HG03139 (cell line): ENCODE data around the gene AGXT2.
A peak's percentile ranks its signal among the peaks of the same experiment; 100 is the strongest.

ENCODE experiments used
- ATAC-seq: cut with Tn5 transposase; IDR thresholded peaks from one replicate; pipeline ENCODE4 v1.9.1; 2021; ENCODE audit not compliant: unreplicated experiment

AGXT2 gene

DNA sequence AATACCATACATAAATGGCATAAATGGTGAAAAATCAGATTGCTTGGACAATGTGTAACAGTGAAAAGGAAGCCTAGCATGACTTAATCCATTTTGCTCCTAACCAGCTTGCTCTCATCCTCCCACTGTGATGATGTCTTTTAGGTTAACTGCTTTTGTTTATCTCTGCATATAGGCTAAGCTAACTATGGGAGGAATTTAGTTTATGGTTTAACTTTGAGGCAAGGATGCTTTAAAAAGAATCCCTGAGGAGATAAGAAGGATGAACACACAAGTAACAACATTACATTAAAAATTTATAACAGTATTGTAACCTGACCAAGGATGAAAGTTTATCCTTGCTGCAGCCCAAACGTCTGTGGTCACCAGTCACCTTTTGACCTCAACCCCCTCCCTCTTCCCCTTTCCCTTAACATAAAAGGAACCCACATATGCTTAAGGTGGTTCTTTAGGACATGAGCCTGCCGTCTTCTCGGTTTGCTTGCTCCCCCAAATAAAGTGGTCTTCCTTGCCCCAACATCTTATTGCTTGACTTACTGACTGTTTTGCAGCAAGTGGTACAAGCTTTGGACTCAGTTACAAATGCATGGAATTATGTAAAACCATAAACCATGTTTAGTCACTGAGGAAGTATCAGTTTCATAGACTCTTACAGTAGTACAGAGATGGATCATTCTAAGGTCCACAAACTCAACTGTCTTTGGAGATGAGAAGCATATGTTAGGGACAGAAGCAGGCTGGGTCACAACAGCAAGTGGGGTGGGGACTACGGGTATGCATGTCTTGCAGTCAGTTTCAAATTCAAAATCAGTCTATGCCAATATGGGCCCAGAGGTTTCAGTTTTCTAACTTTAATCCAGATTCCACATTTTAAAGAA, 31.3 kb downstream of the AGXT2 start:
- ATAC-seq, result peak; percentile 85

DNA sequence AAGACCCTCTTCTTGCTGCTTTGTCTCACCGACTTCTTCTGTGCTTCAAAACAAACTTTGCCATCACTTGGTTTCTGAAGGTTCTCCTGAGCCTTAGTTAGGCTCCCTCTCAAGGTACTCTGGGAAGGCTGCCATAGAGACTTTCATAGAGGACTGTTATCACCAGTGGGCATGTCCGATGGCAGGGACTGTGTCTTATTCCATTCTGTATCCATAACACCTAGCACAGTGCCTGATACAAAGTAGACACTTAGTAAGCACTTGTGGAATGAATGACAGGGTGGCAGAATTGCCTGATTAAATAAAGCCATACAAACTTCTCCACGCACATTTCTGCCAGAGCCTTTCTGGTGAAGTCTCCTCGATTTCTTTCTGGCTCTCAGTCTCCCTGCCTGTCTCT, 32.7 kb downstream of the AGXT2 start:
- ATAC-seq, result no peak

DNA sequence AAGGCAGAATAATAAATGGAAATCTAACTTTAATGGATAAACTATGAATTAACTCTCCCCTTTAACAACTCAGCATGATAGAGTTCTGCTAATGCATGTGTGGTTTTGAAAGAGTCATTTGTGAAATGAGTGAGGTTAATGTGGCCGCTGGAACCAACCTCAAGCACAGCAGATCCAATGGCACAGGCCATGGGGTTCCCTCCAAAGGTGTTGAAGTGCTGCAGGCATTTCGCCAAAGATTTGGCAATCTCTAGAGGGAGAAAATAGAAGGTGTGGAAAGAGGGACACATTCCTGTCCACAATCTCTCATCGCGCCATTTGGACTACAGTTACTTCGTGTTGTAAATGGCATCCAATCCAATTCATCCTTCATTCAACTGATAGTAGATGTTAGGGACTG, 35.0 kb downstream of the AGXT2 start:
- no peak for ATAC-seq

DNA sequence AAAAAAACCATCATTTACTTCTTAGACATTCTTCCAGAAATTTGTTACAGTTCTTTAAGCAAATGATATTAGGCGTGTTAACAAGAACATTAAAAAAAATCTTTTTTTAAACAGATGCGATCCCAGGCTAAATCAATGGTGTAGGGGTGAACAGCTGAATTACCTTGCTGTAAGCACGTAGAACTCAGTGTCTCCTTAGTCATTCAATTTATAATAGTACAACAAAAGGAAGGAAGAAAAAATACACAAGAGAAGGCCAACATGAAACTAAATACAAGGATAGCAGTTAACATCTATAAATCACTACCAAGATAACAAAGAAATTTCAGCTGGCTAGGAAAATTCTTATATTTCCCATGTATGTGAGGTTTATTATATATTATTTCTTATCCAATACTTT, 35.4 kb downstream of the AGXT2 start:
- ATAC-seq, result no peak

DNA sequence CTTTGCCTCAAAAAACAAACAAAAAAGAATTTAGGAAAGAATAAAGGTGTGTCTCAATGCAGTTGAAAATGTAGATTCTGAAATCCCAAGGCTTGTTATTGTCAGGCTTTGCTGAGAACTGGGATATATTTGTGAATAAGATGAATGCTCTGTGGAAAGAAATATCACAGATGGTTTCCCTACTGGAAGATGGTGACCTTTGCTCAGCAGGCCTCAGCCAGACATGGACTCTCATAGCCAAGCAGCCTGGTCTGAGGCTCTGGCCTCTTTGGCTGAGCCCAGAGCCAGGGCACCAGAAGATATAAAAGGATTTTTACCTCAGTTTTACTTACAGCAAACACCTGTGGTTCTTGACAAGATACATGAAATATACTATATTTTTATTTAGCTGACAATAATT, 37.1 kb downstream of the AGXT2 start:
- ATAC-seq, result no peak

DNA sequence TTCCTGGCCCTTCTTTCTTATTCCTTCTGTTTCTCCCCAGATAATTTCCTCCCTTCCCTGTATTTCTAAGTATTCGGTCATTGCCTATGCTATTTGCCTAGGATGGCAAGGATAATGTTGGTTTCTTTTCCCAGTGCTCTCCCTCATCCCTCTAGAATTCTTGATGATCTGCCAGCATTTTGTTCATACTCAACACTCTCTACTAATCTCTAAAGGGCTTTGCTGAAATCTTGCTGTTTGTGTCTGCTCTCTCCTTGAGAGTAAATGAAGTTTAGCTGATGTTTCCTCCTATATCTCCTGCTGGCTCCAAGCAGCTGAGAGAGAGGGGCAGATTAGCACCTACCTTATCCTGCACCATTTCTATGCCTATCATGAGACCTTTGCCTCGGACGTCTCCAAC, 38.1 kb downstream of the AGXT2 start:
- ATAC-seq, result no peak

DNA sequence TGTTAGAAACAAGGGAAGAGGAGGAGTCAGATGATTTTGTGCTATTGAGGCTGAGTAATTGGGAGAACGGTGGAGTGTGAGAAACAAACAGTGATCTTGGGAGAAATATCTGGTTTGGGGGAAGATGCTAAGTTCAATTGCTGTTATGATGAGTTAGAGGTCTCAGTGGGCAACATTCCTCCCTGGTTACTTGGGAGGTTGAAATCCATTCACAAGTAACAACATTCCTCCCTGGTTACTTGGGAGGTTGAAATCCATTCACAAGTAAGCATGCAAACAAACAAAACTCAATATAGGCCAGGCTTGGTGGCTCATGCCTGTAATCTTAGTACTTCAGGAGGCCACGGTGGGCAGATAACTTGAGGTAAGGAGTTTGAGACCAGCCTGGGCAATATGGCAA, 38.7 kb downstream of the AGXT2 start:
- no peak for ATAC-seq

DNA sequence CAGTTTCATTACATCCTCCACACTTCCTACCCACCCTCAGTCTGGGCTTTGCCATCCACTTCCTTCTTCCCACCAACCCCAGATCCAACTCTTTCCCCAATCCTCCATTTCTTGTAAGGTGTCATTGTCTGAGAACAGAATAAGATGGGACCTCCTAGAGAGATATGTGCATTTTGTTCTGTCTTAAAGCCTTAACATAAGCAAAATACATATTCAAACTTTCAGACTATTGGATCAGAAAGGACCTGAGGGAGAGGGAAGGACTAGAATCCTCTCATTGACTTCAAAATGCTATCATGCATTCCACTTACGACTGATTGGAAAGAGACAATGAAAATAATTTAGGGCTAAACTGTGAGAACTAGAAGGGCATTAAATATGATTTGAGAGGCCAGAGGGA, 43.0 kb downstream of the AGXT2 start:
- no peak for ATAC-seq

DNA sequence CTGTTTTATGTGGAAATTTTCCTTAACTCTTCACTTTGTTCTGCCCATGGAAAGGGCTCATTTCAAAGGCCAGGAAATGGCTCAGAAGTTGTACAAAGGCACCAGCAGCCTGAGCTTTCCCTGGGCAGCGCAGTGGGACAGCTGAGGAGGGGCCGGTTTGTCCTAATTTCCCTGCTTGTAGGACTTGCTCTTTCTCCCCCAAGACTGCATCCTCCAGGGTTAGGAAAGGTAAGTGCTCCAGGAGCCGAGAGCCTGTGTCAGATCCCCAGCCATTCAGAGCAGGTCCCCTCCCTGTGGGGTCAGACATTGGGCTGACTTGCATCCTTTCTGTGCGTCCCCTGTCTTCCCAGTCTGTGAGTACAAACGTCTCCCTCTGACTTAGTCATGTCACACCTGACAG, 43.5 kb downstream of the AGXT2 start:
- ATAC-seq, result no peak

DNA sequence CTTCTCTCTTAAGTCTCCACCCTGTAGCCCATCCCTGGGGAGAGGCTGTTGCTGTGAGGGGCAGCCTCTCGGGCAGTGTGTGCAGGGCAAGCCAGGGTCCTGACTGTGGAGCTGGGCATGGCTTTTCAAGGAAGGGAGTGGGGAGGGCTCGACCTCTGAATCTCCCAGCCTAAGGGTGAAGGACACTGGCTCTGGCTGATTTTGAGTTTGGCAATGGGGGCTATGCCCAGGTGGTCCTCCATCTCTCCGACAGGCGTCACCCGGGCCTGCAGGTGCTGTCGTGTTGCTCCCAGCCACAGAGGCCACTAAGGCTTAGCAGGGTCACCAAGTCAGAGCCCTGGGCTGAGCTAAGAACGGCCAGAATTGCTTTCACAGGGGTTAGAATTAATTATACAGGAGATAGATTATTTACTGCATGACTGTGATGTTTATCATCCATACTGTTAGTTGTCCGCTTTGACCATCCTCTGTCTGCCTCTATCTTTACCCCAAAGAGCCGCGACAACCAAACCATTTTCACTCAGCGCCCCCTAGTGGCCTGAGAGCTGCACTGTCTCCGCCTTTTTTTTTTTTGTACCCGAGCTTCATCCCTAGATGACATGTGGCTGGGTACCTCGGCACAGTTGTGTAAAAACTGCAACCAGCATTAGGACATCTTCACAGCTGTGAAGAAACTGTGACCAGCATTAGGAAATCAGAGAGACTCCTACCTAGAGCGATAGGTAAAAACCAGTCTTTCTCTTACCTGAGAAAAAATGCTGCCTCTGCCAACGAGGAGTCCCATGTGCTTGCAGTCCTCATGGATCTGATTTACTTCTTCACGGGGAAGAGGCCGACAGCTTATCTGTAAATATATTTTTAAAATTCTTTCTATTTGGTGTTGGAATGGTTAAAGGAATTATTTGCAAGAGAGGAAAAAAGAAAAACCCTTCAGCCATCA, 44.5 kb downstream of the AGXT2 start:
- no peak for ATAC-seq

DNA sequence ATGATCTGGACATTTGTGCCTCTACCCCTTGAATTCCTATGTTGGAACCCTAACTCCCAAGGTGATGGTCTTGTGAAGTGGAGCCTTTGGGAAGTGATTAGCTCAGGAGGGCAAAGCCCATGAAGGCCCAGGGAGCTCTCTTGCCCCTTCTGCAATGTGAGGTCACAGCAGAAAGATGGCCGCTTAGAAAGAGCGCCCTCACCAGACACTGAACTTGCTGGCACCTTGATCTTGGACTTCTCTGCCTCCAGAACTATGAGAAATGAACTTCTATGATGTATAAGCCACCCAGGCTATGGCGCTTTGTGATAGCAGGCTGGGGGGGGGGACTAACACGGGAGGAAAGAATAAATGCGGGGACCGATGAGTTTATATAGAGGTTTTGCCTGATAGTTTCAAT, 45.3 kb downstream of the AGXT2 start:
- ATAC-seq, result no peak

DNA sequence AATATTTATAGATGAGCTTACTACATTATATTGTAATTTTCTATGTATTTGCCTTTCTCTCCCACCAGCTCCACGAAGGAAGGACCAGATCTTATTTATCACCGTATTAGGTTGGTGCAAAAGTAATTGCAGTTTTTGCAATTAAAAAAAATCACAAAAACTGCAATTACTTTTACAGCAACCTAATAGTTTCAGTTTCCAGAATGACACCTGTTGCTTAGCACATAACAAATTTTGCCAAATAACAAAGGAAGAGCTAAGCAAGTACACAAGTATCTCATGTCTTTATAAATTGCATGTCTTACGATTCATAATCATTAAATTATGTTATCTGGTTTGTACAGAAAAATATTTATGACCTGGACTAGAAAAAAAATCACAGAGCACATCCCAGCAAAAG, 45.9 kb downstream of the AGXT2 start:
- ATAC-seq, result no peak

DNA sequence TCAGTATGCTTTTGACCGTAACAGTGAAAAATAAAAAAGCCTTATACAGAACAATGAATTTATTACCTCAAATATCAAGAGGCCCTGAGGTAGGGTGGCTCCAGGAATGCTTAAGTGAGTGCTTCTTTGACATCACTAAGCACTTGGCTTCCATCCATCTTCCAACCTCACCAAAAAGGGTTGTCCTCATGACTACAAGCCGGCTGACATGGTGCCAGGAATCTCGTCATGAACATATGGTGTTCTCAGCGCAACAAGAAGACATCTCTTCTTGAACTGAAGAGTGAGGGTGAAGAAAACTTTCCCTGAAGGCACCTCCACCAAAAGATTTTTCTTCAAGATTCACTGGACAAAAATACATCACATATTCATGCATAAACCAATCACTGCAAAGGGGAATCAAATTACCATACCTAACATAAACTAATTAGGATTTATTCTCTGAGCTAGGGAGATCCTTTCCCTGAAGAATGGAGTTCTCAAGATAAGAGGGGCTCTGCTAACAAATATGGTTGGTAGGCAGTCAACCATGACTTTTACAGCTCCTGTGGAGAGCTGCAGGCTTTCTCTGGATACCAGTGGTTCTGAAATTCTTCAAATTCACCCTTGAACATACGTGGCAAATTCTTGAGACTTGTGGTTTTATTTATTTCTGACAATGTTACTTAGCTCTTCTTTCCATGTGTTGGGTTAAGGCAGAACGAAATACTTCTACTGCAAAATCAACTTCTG, 49.5 kb downstream of the AGXT2 start:
- no peak for ATAC-seq

DNA sequence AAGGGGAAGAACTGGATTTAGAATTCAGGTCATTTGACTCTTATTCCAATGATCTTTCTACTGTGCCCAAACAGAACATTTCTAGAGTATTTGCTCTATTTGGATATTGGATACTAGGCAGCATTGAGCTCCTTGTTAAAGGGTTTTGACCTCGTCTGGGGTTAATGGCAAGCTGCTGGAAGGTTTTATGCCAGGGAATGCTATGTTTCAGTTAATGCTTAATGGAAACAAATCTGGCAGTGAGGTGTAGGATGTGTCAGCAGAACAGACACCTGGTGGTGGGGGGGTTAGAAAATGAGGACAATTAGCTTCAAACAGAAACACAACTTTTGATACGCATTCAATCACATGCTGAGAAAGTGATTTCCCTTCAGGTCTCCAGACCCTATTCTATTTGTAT, 51.5 kb downstream of the AGXT2 start:
- ATAC-seq, result no peak

DNA sequence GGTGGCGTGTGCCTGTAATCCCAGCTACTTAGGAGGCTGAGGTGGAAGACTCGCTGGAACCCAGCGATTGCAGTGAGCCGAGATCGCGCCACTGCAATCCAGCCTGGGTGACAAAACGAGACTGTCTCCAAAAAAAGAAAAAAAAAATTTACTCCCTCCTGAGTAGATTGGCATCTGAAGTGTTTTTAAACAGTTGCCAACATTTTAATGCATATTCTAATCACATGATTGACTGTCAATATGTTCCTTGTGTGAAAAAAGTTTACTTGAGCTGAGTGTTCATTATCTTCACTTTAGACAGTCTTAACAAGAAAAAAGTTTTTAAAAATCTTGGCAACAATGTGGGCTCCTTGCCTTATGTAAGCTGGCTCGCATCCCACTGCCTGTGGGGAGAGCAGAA, 53.8 kb downstream of the AGXT2 start:
- no peak for ATAC-seq

DNA sequence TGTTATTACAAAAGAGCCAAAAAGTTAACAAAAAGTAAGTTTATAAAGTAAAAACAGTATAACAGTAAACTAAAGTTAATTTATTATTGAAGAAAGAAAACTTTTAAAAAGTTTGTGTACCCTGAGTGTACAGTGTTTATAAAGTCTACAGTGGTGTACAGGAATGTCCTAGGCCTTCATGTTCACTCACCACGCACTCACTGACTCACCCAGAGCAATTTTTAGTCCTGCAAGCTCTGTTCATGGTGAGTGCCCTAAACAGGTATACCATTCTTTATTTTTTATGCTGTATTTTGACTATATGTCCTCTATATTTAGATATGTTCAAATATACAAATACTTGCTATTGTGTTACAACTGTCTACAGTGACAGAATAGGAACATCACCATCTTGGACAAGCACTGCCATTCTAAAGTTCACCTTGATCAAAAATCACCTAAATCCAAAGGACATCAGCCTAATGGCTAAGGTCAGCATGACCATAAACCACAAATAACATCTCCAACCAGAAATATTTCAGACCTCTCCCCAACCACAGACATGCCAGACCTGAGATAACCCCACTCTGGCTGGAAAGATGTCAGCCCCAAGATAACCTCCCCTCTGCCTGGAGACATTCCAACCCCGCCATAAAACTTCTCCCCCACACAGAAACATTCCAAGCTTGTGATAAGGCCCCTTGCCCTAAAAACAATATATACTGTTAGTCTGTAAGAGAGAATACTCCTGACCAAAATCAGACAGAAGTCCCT, 56.1 kb downstream of the AGXT2 start:
- no peak for ATAC-seq

DNA sequence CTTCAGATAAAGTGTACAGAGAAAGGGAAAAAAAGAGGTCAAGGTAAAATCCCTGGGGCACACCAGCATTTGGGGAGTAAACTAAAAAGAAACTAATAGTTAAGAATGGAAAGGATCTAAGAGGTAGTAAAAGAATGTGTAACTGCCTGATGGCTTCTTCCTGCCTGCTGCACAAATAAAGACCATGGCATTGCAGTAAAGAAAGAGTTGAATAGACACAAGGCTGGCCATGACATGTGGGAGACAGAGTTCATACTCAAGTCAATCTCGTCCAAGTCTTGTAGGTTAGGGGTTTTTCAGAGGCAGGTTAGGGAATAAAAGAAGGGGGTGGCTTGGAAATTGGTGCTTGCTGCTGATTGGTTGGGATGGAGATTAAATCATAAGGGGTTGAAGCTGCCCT, 60.8 kb downstream of the AGXT2 start:
- no peak for ATAC-seq

DNA sequence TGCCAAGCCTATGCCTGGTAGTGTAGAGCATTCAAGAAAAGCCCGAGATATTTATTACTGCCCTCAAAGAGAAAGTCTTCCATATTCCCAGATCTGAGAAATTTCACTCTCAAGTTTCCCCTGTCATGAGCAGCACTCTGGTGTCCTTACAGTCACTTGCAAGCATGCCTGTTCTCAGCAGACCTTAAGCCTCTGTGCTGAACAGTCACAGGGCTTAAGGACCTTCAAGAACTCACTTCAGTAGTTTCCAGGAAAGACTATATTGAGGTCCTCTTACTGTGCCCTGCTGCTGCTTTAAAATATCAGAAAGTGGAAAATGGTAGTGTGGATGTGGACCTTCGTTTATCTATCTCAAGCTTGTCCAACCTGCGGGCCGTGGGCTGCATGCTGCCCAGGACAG, 64.9 kb downstream of the AGXT2 start:
- ATAC-seq, result no peak

DNA sequence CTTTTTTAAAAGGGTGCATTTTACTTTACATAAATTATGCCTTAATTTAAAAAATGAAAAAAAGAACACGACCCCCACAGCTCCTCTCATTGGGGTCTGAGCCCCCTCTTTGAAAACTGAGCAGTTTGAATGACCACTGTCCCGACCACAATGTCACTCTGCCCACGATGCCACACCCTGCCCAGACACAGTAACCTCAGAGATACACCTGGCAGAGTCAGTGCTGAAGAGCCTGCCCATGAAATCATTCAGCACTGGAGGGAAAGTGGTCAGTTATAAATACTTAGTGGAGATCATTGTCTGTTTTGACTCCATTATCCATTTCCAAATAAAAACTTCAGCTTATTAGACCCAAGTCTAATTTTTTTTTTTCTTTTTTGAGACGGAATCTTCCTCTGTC, 69.1 kb downstream of the AGXT2 start:
- peak; percentile 15 for ATAC-seq

DNA sequence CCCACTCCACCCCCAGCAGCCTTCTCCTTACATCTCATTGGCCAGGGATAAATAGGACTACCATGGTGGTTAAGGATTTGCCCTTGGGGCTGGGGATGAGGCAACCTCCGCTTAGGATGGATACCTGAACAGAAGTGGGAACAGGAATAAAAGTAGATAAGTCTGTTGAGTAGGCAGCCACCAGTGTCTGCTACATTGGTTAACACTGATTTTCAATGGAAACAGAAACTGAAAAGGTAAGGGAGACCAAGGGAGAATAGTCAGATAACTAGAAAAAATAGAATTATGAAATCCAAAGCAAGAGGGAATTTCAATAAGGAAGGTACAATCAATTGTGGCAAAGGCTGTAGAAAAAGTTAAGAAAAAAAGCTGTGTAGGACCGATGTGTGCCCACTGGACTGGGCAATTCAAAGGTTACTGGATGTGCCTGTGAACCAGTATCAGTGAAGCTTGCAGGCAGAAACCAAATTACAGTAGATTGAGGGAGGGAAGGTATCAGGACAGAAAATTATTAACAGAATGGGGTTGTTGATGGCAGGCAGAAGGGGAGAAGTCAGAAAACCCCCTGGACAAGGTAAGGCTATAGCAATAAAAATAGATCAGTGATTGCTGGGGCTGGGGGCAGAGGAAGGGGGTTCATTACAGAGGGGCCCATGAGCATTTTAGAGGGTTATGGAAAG, 69.7 kb downstream of the AGXT2 start:
- ATAC-seq, result peak; percentile 89
